NOMO-1 treated with dmso at 0.1 percent for 144 hours (cell line): ENCODE data around the gene PLCB1.

Experiments used
- DNase-seq: peaks from one replicate; lab custom pipeline; 2025; ENCODE audit not compliant: unreplicated experiment; lab: John Stamatoyannopoulos, UW

Gene PLCB1

GRCh38 chr20:8242066-8242465 lies 110.0 kb downstream of the PLCB1 start:
- DNase-seq: no peak

GRCh38 chr20:8242827-8243724 lies 111.0 kb downstream of the PLCB1 start:
- no peak for DNase-seq

GRCh38 chr20:8244637-8245036 lies 112.6 kb downstream of the PLCB1 start:
- no peak for DNase-seq

- no peak for DNase-seq
Observed at GRCh38 chr20:8246153-8246552, 114.1 kb downstream of the PLCB1 start.

GRCh38 chr20:8246716-8247115 lies 114.7 kb downstream of the PLCB1 start:
- no peak for DNase-seq

GRCh38 chr20:8248051-8248450 lies 116.0 kb downstream of the PLCB1 start:
- DNase-seq: no peak

- DNase-seq: no peak
Observed at GRCh38 chr20:8249634-8250033, 117.6 kb downstream of the PLCB1 start.

GRCh38 chr20:8250539-8251200 lies 118.6 kb downstream of the PLCB1 start:
- DNase-seq: no peak

GRCh38 chr20:8251201-8251575 lies 119.1 kb downstream of the PLCB1 start:
- no peak for DNase-seq

- DNase-seq: no peak
Observed at GRCh38 chr20:8254911-8255582, 123.0 kb downstream of the PLCB1 start.

GRCh38 chr20:8255945-8256632 lies 124.0 kb downstream of the PLCB1 start:
- no peak for DNase-seq

GRCh38 chr20:8260837-8261251 lies 128.8 kb downstream of the PLCB1 start:
- DNase-seq: peak; percentile 90

- no peak for DNase-seq
Observed at GRCh38 chr20:8262721-8263120, 130.7 kb downstream of the PLCB1 start.

GRCh38 chr20:8265588-8265987 lies 133.5 kb downstream of the PLCB1 start:
- DNase-seq: no peak

GRCh38 chr20:8267009-8267408 lies 134.9 kb downstream of the PLCB1 start:
- DNase-seq: no peak

GRCh38 chr20:8271727-8272126 lies 139.7 kb downstream of the PLCB1 start:
- peak; percentile 57 for DNase-seq

GRCh38 chr20:8272766-8273165 lies 140.7 kb downstream of the PLCB1 start:
- DNase-seq: peak; percentile 17

GRCh38 chr20:8284902-8285301 lies 152.8 kb downstream of the PLCB1 start:
- DNase-seq: no peak

- DNase-seq: no peak
Observed at GRCh38 chr20:8287340-8287739, 155.3 kb downstream of the PLCB1 start.

- DNase-seq: no peak
Observed at GRCh38 chr20:8291200-8291599, 159.1 kb downstream of the PLCB1 start.

- no peak for DNase-seq
Observed at GRCh38 chr20:8291873-8292272, 159.8 kb downstream of the PLCB1 start.
